ENCODE measurements around the gene HEG1.

HEG1 gene

GRCh38 chr3:124984754-124985153 is 71.0 kb downstream of the HEG1 start:
- Histone ChIP-seq H3K4me2 (ENCODE audit: low read depth, low read length, poor library complexity, severe bottlenecking) (no peak overlapping the region), H3F3A (ENCODE audit: insufficient read depth) (no peaks in the 10 kb centered on the region)
- no peak for TF ChIP-seq EZH2phosphoT487 (conservative IDR thresholded peaks at IDR 0.05; ENCODE audit: low read length)
- no peak for TF ChIP-seq CTCF (IDR thresholded peaks at IDR 0.05; ENCODE audit: insufficient read depth, low read length, poor library complexity, severe bottlenecking)

GRCh38 chr3:124982855-124983254 is 72.9 kb downstream of the HEG1 start:
- no peaks in the 10 kb centered on the region for H3F3A ChIP-seq (ENCODE audit: insufficient read depth)
- no peaks in the 10 kb centered on the region for H3K9me3 ChIP-seq (ENCODE audit: insufficient read depth, low read length)

More at GRCh38 chr3:124984754-124985153, 71.0 kb downstream of the HEG1 start:
- Histone ChIP-seq H4K20me1 (ENCODE audit: low read depth, low read length) (no peaks in the 10 kb centered on the region), H3K36me3 (ENCODE audit: low read length) (no peaks in the 10 kb centered on the region), H3K27me3 (ENCODE audit: low read length) (no peaks in the 10 kb centered on the region), H3K4me3 (ENCODE audit: insufficient read depth, low read length, poor library complexity, severe bottlenecking) (no peak overlapping the region), H3K79me2 (ENCODE audit: insufficient read depth, low read length) (no peaks in the 10 kb centered on the region), H3K9ac (ENCODE audit: low read length) (no peak overlapping the region), H3K9me2 (replicated peaks; ENCODE audit: insufficient read depth, low read length) (no peaks in the 10 kb centered on the region), H2AFZ (ENCODE audit: low read depth, low read length, severe bottlenecking) (no peak overlapping the region), H3K27ac (ENCODE audit: low read depth, low read length) (no peak overlapping the region), H3K9me3 (ENCODE audit: insufficient read depth, low read length) (no peaks in the 10 kb centered on the region)

GRCh38 chr3:124981472-124981871 is 74.3 kb downstream of the HEG1 start:
- Histone ChIP-seq H3K4me2 (ENCODE audit: low read depth, low read length, poor library complexity, severe bottlenecking) (no peak overlapping the region), H3F3A (ENCODE audit: insufficient read depth) (no peaks in the 10 kb centered on the region), H3K9ac (ENCODE audit: low read length) (no peak overlapping the region), H2AFZ (ENCODE audit: low read depth, low read length, severe bottlenecking) (no peak overlapping the region), H4K20me1 (ENCODE audit: low read depth, low read length) (no peaks in the 10 kb centered on the region), H3K36me3 (ENCODE audit: low read length) (no peaks in the 10 kb centered on the region), H3K9me2 (replicated peaks; ENCODE audit: insufficient read depth, low read length) (no peaks in the 10 kb centered on the region), H3K79me2 (ENCODE audit: insufficient read depth, low read length) (no peaks in the 10 kb centered on the region), H3K27ac (ENCODE audit: low read depth, low read length) (no peak overlapping the region), H3K4me3 (ENCODE audit: insufficient read depth, low read length, poor library complexity, severe bottlenecking) (no peak overlapping the region), H3K9me3 (ENCODE audit: insufficient read depth, low read length) (no peaks in the 10 kb centered on the region), H3K27me3 (ENCODE audit: low read length) (no peaks in the 10 kb centered on the region)
- TF ChIP-seq EZH2phosphoT487 (conservative IDR thresholded peaks at IDR 0.05; ENCODE audit: low read length) = no peak
- no peak for TF ChIP-seq CTCF (IDR thresholded peaks at IDR 0.05; ENCODE audit: insufficient read depth, low read length, poor library complexity, severe bottlenecking)

More at GRCh38 chr3:124982855-124983254, 72.9 kb downstream of the HEG1 start:
- no peak overlapping the region for H3K9ac ChIP-seq (ENCODE audit: low read length)
- H3K27me3 ChIP-seq (ENCODE audit: low read length) = no peaks in the 10 kb centered on the region
- TF ChIP-seq CTCF (IDR thresholded peaks at IDR 0.05; ENCODE audit: insufficient read depth, low read length, poor library complexity, severe bottlenecking) = no peak
- no peak for TF ChIP-seq EZH2phosphoT487 (conservative IDR thresholded peaks at IDR 0.05; ENCODE audit: low read length)
- H3K4me2 ChIP-seq (ENCODE audit: low read depth, low read length, poor library complexity, severe bottlenecking) = no peak overlapping the region
- no peak overlapping the region for H3K4me3 ChIP-seq (ENCODE audit: insufficient read depth, low read length, poor library complexity, severe bottlenecking)
- no peaks in the 10 kb centered on the region for H3K9me2 ChIP-seq (replicated peaks; ENCODE audit: insufficient read depth, low read length)
- no peaks in the 10 kb centered on the region for H3K79me2 ChIP-seq (ENCODE audit: insufficient read depth, low read length)
- H2AFZ ChIP-seq (ENCODE audit: low read depth, low read length, severe bottlenecking) = no peak overlapping the region
- H4K20me1 ChIP-seq (ENCODE audit: low read depth, low read length) = no peaks in the 10 kb centered on the region
- no peaks in the 10 kb centered on the region for H3K36me3 ChIP-seq (ENCODE audit: low read length)
- no peak overlapping the region for H3K27ac ChIP-seq (ENCODE audit: low read depth, low read length)

Data from SU-DHL-6 (cell line).